ENCODE measurements around the gene PLEKHM3. TPM values are rescaled to one million over a fixed set of nuclear protein-coding genes. Genes with fewer than 3 reads are reported as not detected.
A peak's percentile ranks its signal among the peaks of the same experiment; 100 is the strongest.
"Not testable (repeated sequence)": the region's sequence is repeated elsewhere in the genome, so short reads cannot be mapped to it uniquely, and the experiment has no call there.

Gene PLEKHM3
- total RNA-seq, 6 experiments from 2014 or later: 4.4 to 13.4 (median 8.9) TPM

- intact Hi-C loops (cut with DNase I): no loop called here
- Histone ChIP-seq H3K4me1 (peaks cover 0 to 10% (median 0%) of the 10 kb centered on the region in 4 donors), H3K9me3 (no peaks in the 10 kb centered on the region), H3K4me3 (no peak overlapping the region), H3K36me3 (no peaks in the 10 kb centered on the region), H3K27ac (no peak overlapping the region), H3K27me3 (no peaks in the 10 kb centered on the region)
- ATAC-seq (no peak), DNase-seq (no peak)
- no peak for TF ChIP-seq POLR2A (IDR thresholded peaks at IDR 0.05)
- 46% methylated on average over 1 of the region's 1 CpG for WGBS (ENCODE audit: insufficient coverage, low coverage, low lambda C conversion rate, missing lambda C conversion rate)
Measured at GRCh38 chr2:207911215-207911614, 114.1 kb downstream of the PLEKHM3 start.

- H3K27ac ChIP-seq: peak overlapping the region in 2 of 3 donors; percentile 45 to 59
- intact Hi-C loops (cut with DNase I); H3K4me3 ChIP-seq; H3K4me1 ChIP-seq; DNase-seq; H3K36me3 ChIP-seq; H3K27me3 ChIP-seq; H3K9me3 ChIP-seq: not testable (repeated sequence)
- 85% methylated on average over 5 of the region's 5 CpGs for WGBS (ENCODE audit: insufficient coverage, low coverage, low lambda C conversion rate, missing lambda C conversion rate)
- peak in 1 of 4 donors; percentile 5 for ATAC-seq
Measured at GRCh38 chr2:207906495-207906894, 118.8 kb downstream of the PLEKHM3 start.

- Histone ChIP-seq H3K36me3 (no peaks in the 10 kb centered on the region), H3K4me3 (no peak overlapping the region), H3K27ac (no peak overlapping the region), H3K27me3 (no peaks in the 10 kb centered on the region), H3K4me1 (peaks cover 0 to 10% (median 0%) of the 10 kb centered on the region in 4 donors), H3K9me3 (no peaks in the 10 kb centered on the region)
- ATAC-seq: no peak
- intact Hi-C loops (cut with DNase I): no loop called here
- whole genome bisulfite sequencing (ENCODE audit: insufficient coverage, low coverage, low lambda C conversion rate, missing lambda C conversion rate): 78% methylated on average over 1 of the region's 1 CpG
- DNase-seq: no peak
- TF ChIP-seq CTCF (IDR thresholded peaks at IDR 0.05): no peak
- no peak for TF ChIP-seq POLR2A (IDR thresholded peaks at IDR 0.05)
Measured at GRCh38 chr2:207905546-207905945, 119.8 kb downstream of the PLEKHM3 start.

GRCh38 chr2:207903236-207903635 is 122.1 kb downstream of the PLEKHM3 start:
- no peaks in the 10 kb centered on the region for H3K36me3 ChIP-seq
- no peak overlapping the region for H3K4me3 ChIP-seq
- WGBS (ENCODE audit: insufficient coverage, low coverage, low lambda C conversion rate, missing lambda C conversion rate): 94% methylated on average over 3 of the region's 3 CpGs
- no peaks in the 10 kb centered on the region for H3K27me3 ChIP-seq
- H3K27ac ChIP-seq: no peak overlapping the region
- intact Hi-C loops (cut with DNase I): no loop called here
- DNase-seq (no peak), ATAC-seq (no peak)
- no peaks in the 10 kb centered on the region for H3K9me3 ChIP-seq
- H3K4me1 ChIP-seq: peaks cover 0 to 16% (median 5%) of the 10 kb centered on the region in 4 donors
- TF ChIP-seq CTCF (IDR thresholded peaks at IDR 0.05) (no peak), POLR2A (IDR thresholded peaks at IDR 0.05) (no peak)

GRCh38 chr2:207902821-207903220 is 122.5 kb downstream of the PLEKHM3 start:
- DNase-seq (no peak), ATAC-seq (peak; percentile 23 to 45 (median 38))
- no peak for TF ChIP-seq POLR2A (IDR thresholded peaks at IDR 0.05)
- TF ChIP-seq CTCF (IDR thresholded peaks at IDR 0.05): no peak
- Histone ChIP-seq H3K27ac (no peak overlapping the region), H3K4me1 (peaks cover 0 to 19% (median 7%) of the 10 kb centered on the region in 4 donors), H3K27me3 (no peaks in the 10 kb centered on the region), H3K36me3 (no peaks in the 10 kb centered on the region), H3K4me3 (no peak overlapping the region), H3K9me3 (no peaks in the 10 kb centered on the region)
- intact Hi-C loops (cut with DNase I): no loop called here
- 71% methylated on average over 2 of the region's 2 CpGs for WGBS (ENCODE audit: insufficient coverage, low coverage, low lambda C conversion rate, missing lambda C conversion rate)

- ATAC-seq (no peak), DNase-seq (no peak)
- H3K4me1 ChIP-seq: peaks cover 0 to 24% (median 12%) of the 10 kb centered on the region in 4 donors
- no peaks in the 10 kb centered on the region for H3K36me3 ChIP-seq
- intact Hi-C loops (cut with DNase I): no loop called here
- no peak for TF ChIP-seq CTCF (IDR thresholded peaks at IDR 0.05)
- no peak for TF ChIP-seq POLR2A (IDR thresholded peaks at IDR 0.05)
- WGBS (ENCODE audit: insufficient coverage, low coverage, low lambda C conversion rate, missing lambda C conversion rate): 100% methylated on average over 6 of the region's 9 CpGs
- no peak overlapping the region for H3K4me3 ChIP-seq
- no peaks in the 10 kb centered on the region for H3K27me3 ChIP-seq
- no peak overlapping the region for H3K27ac ChIP-seq
- H3K9me3 ChIP-seq: no peaks in the 10 kb centered on the region
Measured at GRCh38 chr2:207901829-207902228, 123.5 kb downstream of the PLEKHM3 start.

All from right lobe of liver (tissue), 6 donors.